ENCODE measurements around the gene KLF15.
A peak's percentile ranks its signal among the peaks of the same experiment; 100 is the strongest.

Gene KLF15

GRCh38 chr3:126357295-126358037 lies at the start of gene KLF15:
Gene KLF15, minus strand, starts transcription at chr3:126357408. Its CDS starts 4,486 bp downstream, at chr3:126352922.
- peak; percentile 81 for DNase-seq

- no peak for DNase-seq
Measured at GRCh38 chr3:126406389-126407296, 49.4 kb upstream of the KLF15 start.

GRCh38 chr3:126402666-126403302 lies 45.6 kb upstream of the KLF15 start:
- DNase-seq = no peak

- no peak for DNase-seq
Measured at GRCh38 chr3:126402178-126402577, 45.0 kb upstream of the KLF15 start.

- DNase-seq = no peak
Measured at GRCh38 chr3:126401611-126402160, 44.5 kb upstream of the KLF15 start.

GRCh38 chr3:126399756-126400155 lies 42.5 kb upstream of the KLF15 start:
- DNase-seq = no peak

GRCh38 chr3:126399351-126399735 lies 42.1 kb upstream of the KLF15 start:
- DNase-seq = no peak

GRCh38 chr3:126398423-126399350 lies 41.5 kb upstream of the KLF15 start:
- DNase-seq = no peak

- no peak for DNase-seq
Measured at GRCh38 chr3:126397610-126398422, 40.6 kb upstream of the KLF15 start.

GRCh38 chr3:126396536-126396935 lies 39.3 kb upstream of the KLF15 start:
- no peak for DNase-seq

GRCh38 chr3:126395846-126396513 lies 38.8 kb upstream of the KLF15 start:
- no peak for DNase-seq

GRCh38 chr3:126394977-126395321 lies 37.7 kb upstream of the KLF15 start:
- no peak for DNase-seq

- no peak for DNase-seq
Measured at GRCh38 chr3:126394179-126394976, 37.2 kb upstream of the KLF15 start, which contains the start of gene CFAP100. Gene CFAP100, plus strand, starts transcription at chr3:126394909. Its CDS starts 1,092 bp downstream, at chr3:126396001.

GRCh38 chr3:126393563-126393962 lies 36.4 kb upstream of the KLF15 start:
- DNase-seq = no peak

- no peak for DNase-seq
Measured at GRCh38 chr3:126392246-126392645, 35.0 kb upstream of the KLF15 start.

- DNase-seq = no peak
Measured at GRCh38 chr3:126391631-126392030, 34.4 kb upstream of the KLF15 start.

- no peak for DNase-seq
Measured at GRCh38 chr3:126390751-126391150, 33.5 kb upstream of the KLF15 start.

- DNase-seq = no peak
Measured at GRCh38 chr3:126390201-126390600, 33.0 kb upstream of the KLF15 start.

GRCh38 chr3:126389794-126390146 lies 32.6 kb upstream of the KLF15 start:
- no peak for DNase-seq
